A673 (cell line): ENCODE data around the gene QPCTL.

Experiments
- CTCF ChIP-seq: fragments of 300-800, 200-600 bp; sonication (generic); conservative IDR thresholded peaks from 2 replicates; pipeline ENCODE4 v1.5.1; 2017; ENCODE audit warnings: low read depth, mild to moderate bottlenecking, antibody characterized with exemption, low read length, moderate library complexity, mixed read lengths
- EZH2 ChIP-seq: fragments of 200-600 bp; sonication (generic); IDR thresholded peaks from 2 replicates; pipeline ENCODE4 v1.6.1; 2017; ENCODE audit warnings: borderline replicate concordance, low read depth, mild to moderate bottlenecking, mixed read lengths, antibody characterized with exemption, low read length; ENCODE audit not compliant: poor library complexity, severe bottlenecking

GRCh38 chr19:45701676-45702075 lies 9.2 kb downstream of the QPCTL start:
- TF ChIP-seq CTCF (no peak), EZH2 (no peak)
